ENCODE measurements around the gene FOXO3.

Gene FOXO3

DNA sequence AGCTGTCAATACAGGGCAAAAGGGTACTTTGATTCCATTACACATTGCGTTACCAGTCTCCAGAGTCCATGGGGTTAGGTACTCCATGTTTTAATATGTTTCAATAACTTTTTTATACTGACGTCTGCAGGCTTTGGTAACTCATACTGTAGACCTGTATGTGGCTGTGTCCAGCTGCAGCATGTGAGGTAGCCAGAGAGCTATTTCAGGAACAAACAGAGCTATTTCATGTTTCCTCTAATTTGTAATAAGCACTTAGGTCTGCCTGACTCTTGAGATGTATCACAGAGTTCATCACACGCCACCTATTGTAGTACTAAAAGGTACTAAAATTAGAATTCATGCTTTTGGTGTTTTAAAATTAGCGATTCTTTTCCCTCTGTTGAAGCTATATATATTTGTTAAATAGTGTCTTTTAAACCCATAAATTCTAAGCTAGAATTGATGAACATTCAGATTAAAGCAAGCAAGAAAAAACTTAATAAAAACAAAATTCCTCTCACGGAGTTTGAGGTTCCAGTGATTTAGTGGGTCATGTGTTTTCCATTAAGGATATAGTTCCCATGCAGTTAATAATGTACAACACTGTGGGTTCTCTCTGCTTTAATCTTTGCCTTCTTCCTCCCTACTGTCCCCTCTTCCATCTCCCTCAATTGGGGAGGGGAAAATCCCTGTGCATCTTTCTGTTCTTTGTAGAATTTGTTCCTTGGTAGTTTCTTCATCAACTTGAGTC lies 37.0 kb downstream of the FOXO3 start:
- DNase-seq: no peak

DNA sequence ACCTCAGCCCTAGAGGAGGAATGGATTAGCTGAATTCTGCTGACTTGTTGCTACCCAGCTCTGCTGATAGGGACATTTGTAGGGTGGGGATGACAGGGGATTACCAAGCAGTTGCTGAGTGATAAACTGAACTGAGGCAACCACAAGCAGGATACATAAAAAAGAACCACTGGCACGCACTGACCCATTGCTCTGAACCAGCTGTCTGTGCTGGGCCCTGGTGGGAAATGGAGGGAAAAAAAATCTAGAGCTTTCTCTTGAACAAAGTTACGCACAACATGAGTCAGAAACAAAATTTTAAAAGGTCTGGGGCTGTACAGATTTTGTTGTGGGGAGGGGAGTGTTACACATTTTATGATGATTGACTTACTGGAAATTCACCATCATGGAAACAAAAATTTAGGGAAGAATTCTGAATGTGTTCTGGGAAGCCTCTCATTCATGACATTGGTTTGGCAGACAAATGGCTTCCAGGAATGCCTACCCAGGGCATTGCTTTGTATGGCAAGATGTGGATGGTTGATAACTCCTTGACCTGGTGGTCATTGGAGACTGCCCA lies 37.7 kb downstream of the FOXO3 start:
- no peak for DNase-seq

DNA sequence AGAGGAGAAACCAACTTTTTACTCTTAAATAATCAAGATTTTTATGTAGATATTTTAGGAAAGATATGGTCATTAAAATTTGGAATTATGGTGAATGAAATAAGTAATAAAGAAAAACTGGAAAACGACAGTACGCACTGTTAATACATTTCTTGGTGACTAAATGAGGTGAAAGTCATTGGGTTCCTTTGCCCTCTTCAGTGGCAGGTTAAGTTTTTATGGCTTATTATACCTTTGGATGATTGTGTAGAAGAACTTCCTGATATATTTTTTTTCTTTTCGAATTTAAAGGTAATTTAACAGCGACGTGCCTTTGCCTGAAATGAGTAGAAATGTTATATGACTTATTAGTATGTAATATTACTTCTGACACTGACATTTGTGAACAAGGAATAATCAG lies 43.4 kb downstream of the FOXO3 start:
- no peak for DNase-seq

DNA sequence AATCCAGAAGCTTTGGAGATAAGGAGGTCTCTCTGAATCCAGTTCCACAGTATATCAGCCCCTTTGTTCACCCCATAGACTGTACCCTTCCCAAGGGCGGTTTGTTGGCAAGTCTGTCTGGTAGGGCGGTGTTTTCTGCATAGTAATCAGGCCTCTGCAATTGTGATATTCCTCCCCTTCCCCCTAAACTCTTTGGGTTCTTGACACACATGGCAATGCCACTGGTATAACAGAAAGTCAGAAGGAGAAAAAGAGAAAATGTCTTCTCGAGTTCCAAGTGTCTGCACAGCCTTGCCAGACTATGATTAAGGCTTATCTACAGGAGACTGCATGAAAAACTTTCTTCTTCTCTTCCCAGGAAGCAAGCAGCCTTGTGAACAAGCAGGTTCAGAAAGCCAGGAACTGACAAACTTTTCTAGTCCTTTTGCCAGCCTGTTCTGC lies 45.6 kb downstream of the FOXO3 start:
- no peak for DNase-seq

DNA sequence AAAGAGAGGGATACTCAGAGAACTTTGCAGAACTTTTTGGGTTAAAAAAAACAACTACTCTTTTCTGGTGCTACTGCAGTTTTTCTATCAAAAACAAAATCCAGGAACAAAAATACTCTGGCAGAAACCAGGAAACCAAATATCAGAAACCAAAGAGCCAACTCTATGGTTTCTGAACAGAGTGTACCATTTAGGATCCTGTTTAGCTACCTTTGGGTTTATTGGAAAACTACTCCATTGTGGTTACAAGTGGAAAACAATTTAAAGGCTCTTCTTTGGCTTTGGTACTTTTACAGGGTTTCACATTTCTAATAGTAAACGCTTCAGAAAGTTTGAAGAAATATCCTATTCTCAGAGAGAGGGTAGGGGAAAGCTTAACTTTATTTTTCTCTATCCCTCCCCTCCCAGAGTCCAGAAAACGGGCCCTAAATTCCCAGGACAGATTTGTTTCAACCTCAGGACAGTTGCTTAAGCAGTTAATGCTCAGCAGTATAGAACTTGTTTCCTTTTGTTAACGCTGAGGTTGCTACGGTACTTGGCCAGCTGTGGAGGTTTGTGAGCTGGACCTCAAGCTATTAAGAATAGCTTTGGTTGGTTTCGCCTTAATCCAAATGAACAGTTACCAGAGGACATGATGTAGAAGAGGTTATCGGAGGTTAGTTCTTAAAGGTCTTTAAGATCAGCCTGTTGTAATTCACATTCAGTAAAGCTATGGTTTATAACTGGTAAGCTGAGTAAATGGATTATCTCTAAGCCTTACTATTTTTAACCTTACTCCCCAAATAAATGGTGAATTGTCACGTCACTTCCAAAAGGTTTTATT lies 47.9 kb downstream of the FOXO3 start:
- no peak for DNase-seq

DNA sequence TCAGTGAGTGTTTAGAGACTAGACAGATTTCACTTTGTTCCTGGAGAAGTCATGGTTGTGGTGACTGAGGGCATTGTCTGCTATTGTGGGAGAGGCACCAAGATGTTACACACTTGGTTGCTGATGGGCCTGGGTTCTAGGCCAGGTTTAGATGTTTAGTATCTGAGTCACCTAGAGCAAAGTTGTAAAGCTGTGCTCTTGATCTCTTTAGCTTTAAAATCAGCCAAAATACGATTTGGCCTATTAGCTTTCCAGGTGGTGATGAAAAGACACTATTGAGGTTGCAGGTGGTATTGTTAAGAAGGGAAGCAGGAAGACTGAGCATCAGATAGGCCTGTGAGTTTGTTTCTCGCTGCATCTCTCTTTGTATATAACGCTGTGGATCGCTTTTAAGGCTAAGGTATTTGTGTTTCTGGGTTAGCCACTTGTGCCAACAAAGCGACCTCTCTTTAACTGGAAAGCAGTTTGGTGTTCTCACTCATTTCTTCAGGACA lies 48.6 kb downstream of the FOXO3 start:
- DNase-seq: no peak

DNA sequence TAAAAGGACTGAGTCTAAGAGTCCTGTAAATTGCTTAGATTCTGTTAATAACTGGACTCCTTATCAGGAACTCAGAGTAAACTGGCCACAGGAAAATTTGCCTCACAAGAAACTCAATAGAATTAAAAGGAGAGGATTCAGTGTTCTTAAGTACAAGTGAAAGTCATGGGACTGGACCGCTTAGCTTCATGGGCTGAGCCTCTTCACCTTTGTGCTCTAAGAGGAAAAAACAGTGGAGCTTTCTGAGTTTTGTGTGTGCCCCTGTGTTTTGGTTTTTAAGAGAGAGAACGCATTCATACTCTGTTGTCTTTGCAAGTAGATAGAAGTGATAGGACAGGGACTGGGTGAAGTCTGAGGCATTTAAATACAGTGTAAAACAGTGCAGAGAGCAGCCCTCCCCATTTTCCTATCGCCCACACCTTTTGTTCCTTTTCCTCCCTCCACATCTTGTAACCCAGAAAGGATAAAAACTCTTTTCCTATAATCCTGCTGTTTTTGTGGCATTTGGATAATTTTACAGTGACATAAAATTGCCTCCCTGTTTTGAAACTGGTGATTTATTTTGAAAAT lies 49.6 kb downstream of the FOXO3 start:
- no peak for DNase-seq

DNA sequence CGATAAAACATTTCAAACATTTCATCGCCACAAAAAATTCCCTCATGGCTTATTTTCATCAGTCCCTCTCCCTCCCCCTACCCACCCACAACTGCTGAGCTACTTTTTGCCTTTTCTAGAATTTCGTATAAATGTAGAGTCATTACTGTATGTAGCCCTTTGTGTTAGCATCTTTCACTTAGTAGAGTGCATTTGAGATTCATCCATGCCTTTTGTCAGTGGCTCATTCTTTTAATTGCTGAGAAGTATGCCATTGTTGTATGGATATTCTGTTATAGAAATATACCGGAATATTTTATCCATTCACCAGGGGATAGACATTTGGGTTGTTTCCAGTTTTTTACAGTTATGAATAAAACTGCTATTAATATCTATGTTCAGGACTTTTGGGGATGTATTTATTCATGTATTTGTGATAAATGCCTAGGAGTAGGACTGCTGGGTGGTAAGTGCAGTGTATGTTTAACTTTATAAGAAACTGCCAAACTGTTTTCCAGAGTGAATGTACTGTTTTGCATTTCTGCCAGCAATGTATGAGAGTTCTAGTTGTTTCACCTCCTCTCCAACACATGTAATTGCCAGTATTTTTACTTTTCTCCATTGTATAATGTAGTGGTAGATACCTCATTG lies 50.4 kb downstream of the FOXO3 start:
- no peak for DNase-seq

DNA sequence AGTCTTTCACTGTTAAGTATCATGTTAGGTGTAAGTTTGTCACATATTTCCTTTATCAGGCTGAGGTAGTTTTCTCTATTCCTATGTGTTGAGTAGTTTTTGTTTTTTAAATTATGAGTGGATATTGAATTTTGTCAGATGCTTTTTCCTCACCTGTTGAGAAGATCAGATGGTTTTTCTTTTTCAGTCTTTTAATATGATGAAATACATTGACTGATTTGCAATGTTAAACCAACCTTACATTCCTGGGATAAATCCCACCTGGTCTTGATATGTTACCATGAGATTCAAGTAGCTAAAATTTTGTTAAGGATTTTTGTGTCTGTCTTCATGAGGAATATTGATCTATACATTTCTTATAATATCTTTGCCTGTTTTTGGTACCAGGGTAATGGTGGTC lies 52.1 kb downstream of the FOXO3 start:
- no peak for DNase-seq

DNA sequence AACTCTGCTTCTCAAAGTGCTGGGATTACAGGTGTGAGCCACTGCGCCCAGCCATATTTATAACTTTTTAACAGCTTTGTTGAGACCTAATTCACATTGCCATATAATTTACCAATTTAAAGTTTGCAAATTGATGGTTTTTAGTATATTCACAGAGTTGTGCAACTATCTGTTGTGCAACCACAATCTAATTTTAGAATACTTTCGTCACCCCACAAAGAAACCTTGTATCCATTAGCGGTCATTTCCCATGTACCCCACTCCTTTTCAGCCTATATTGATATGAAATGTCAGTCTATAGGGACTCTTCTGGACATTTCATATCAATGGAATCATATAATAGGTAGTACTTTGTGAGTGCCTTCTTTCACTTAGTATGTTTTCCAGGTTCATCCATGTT lies 55.8 kb downstream of the FOXO3 start:
- DNase-seq: no peak

DNA sequence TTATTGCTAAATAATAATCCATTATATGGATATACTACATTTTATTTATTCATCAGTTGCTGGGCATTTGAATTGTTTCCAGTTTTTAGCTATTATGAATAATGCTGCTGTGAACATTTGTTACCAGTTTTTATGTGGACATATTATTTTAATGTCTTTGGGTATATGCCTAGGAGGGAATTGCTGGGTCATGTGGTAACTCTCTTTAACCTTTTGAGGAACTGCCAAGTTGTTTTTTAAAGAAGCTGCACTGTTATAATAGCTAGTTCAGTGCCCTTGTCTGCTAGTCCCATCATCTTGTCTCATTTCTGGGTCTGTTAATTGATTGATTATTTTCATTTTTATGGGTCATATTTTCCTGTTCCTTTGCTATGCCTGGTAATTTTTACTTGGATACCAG lies 56.3 kb downstream of the FOXO3 start:
- DNase-seq: no peak

DNA sequence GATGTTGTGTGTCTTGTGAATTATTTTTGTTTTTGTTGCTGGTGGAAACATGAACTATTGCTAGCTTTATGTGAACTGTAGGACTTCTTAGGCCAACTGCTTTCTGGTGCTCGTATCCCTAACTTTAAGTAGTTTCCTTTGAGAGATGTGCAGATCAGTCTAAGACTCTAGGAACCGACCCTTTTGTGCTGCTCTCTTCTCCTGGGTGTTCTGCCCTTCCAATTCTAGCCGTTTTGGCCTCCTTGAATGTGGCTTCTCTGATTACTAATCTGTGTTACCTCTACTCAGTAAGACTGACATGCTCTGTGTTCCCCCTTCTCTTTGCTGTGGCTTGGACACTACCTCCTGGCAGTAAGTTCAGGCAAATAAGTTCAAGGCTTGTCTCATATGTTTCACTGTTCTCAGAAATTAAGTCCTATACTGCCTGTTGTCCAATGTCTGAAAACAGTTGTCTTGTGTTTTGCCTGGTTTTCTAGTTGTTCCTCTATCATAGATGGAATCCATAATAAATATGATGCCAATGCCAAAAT lies 58.0 kb downstream of the FOXO3 start:
- no peak for DNase-seq

DNA sequence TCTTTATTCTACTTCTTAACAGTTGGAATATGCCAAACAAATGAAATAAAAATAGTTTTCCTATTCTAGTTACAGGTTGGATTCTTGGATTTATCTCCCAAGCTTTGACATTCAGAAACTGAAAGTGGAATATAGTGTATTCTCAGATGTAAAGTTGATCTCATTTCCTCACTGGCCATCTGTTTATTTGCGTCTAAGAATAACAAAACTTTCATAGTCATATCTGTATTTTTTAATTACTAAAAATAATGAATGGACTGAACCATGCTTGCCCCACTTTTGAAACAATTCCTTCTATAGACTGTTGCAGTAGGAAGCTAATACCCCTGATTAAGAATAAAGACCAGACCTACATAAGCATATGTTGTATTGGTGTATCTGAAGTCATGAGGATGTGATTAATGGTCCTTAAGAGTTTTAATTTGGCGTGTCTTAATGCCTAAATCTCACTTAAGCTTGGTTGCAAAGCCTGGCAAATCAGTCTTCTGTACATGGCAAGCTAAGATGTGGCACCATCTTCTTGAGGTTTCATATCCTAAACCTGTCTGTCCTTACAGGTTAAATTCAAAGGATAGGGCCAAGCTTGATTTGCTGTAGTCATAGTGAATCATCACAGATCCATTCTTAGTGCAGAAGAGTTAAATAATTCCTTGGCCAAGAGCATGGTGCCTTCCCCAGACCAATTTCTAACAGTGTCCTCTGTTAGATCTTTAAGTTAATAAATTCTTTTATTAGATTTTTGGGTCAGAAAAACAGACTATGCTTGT lies 58.9 kb downstream of the FOXO3 start:
- DNase-seq: no peak

DNA sequence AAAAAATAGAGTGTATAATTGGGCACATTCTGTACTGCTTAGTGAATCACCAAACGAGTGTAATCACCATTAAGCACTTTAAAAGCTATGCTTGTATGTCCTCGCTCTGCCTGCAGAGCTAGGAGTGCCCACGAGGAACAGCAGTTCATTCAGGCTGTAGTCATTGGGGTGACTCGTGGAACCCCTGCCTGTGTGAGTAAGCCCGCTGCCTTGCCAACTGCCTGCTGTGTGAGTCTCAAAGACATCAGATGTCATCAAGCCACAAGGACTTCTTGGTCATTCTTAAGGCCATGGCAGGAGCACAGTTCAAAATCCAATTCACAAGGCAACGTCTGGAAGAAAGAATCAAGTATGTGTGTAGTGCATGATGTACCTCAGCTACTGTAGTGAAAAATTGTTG lies 60.4 kb downstream of the FOXO3 start:
- peak in 4 of 14 donors; percentile 10 to 76 (median 34) for DNase-seq

DNA sequence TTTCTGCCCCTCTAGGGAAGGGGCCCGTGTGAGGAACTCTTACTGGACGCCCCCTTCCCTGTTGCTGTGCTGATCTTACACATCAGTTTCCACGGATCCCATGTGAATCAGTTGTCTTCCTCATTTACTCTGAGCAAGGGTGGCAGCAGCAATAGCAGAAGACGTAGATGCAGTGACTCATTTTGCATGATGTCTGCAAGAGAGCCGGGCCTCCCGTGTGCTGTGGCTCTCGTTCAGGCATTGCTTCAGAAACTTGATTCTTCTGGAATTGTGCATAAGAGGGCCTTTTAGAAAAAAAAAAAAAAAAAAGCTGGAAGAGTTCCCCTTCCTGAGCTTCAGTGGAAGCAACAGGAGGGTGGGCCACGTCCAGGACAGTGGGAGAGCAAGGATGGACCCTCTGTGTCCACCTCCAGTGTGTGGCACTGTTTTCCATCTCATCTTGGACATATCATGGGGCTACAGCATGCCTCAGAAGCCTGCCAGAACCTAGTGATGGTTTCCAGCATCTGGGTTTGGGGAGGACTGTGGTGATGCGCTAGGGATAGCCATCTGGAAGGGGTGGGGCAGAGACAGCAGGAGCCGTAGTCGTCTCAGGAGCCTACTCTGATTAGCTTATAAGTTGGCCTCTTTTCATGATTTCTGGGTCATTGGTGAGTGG lies 62.1 kb downstream of the FOXO3 start:
- DNase-seq: peak in 1 of 14 donors; percentile 56

DNA sequence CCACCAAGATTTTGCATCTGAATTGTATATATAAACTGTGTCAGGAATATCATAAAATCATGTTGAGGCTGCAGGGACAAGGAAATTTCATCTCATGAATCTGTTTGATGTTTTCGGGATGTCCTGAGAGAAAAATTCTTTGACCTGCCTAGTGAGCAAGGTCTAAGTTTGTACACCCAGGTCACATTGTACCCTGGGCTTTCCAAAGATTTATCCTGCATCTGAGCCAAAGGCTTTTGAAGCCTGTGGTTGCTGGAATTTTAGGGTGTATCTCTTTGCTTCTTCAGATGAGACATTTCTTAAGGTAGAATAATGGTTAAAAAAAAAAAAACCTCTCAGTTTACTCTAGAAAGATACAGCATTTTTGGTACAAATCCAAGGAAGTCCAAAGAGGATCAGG lies 63.3 kb downstream of the FOXO3 start:
- DNase-seq: no peak

DNA sequence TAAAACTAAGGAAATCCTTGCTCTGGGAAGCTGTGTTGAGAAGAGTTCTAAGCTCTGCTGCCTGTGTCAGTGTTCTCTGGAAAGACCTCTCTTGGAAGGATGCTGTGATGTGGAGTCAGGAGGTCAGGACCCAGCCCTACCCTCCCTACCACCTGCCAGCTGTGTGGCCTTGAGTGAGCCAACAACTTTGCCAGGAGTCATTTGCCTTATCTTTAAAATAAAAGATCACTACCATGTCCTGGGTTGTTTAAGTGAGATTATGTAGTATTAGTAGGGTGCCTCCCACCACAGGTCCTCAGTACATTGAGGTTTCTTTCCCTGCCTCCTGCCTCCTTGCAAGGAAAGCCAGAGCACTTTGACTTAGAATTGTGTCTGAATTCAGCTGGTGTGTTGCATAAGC lies 64.9 kb downstream of the FOXO3 start:
- no peak for DNase-seq

DNA sequence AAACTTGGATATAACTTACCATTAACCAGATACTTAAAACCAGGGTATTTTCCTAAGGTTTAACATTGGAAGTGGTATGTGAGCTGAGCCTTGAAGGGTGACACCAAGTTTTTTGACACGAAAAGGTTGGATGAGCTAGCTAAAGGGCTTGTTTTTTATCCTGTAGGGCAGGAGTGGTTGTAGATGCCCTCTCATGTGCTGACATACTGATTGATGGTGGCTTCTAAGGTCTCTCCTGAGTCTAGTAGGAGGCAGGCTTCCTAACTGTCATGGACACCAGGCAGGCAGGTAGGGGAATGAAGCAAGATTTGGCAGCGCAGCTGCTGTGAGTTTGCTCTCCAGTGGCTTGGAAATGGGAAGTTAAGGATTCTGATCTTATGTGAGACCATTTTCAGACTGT lies 66.1 kb downstream of the FOXO3 start:
- DNase-seq: no peak

DNA sequence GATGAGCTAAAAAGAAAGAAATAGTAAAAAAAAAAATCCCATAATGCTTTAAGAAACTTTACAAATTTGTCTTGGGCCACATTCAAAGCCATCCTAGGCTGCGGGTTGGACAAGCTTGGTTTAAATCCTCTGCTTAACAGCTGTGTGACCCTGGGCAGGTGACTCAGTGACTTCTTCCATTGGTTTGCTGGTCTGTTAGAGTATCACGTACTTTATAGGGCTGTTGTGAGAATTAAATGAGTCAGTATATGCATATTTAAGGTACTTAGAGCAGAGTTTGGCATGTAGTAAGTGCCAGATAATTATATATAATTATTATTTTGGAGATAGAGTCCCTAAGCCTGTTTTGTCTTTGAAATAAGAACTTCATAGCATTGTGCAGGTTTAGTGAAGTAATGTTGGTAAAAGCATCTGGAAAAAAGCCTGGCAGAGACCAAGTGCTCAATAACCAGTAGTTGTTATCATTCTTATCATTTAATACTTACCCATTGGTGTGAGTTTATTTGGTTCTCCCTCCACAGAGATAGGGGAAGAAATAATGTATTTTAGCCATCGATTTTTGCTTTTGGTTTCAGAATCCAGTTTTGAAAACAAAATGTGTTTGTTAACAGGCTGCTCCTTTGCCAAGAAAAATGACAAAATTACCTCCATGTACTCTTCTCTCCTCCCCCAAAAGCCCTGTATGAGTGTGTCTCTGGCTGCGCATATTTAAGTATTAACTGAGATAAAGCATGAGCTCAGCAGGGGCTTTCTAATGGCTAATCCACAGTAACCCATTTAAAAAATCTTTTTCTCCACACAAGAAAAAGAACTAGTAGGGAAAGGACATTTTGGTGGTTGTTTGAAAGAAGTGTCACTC lies 67.2 kb downstream of the FOXO3 start:
- DNase-seq: no peak

All from C1 segment of cervical spinal cord (tissue), 14 donors.